Measurements from ENCODE around the gene CLNK. TPM values are rescaled to one million over a fixed set of nuclear protein-coding genes. Genes with fewer than 3 reads are reported as not detected.

Gene CLNK
- total and polyA plus RNA-seq, 12 donors: 0.07 to 0.35 (median 0.26) TPM; not detected in 9

DNA sequence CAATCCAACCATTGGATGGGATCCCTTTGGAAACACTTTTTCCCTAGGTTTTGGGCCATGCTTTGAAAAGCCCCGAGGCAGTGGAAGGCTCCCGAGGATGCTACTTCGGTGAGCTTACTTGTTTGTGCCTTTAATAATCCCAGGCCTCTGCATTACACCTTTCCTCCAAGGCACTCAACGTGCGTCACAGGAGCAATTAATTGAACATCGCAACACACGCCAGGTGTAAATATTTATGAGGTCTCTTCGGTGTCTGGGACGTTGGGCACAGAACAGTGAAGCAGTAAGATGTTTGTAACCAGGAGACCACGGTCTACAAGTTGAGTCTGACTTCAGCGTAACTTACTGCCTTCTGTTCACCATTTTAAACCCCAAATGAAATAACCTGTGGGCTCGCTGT lies 97.3 kb downstream of the CLNK start:
- Histone ChIP-seq H3K36me3 (replicated peaks in 1 of 2) (no peaks in the 10 kb centered on the region), H3K27ac (no peak overlapping the region), H3K9me3 (replicated peaks in 1 of 3) (no peaks in the 10 kb centered on the region), H3K4me1 (replicated peaks in 1 of 2) (no peaks in the 10 kb centered on the region), H3K27me3 (no peaks in the 10 kb centered on the region), H3K4me3 (no peak overlapping the region)
- DNase-seq: no peak
- intact Hi-C loops (cut with DNase I): no loop called here
- 91 to 96% (median 93%) methylated on average over 12 of the region's 12 CpGs for WGBS, 4 donors
- TF ChIP-seq POLR2A (IDR thresholded peaks at IDR 0.05): no peak
- TF ChIP-seq, protein P1, sequence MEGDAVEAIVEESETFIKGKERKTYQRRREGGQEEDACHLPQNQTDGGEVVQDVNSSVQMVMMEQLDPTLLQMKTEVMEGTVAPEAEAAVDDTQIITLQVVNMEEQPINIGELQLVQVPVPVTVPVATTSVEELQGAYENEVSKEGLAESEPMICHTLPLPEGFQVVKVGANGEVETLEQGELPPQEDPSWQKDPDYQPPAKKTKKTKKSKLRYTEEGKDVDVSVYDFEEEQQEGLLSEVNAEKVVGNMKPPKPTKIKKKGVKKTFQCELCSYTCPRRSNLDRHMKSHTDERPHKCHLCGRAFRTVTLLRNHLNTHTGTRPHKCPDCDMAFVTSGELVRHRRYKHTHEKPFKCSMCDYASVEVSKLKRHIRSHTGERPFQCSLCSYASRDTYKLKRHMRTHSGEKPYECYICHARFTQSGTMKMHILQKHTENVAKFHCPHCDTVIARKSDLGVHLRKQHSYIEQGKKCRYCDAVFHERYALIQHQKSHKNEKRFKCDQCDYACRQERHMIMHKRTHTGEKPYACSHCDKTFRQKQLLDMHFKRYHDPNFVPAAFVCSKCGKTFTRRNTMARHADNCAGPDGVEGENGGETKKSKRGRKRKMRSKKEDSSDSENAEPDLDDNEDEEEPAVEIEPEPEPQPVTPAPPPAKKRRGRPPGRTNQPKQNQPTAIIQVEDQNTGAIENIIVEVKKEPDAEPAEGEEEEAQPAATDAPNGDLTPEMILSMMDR (IDR thresholded peaks at IDR 0.05): no peak

DNA sequence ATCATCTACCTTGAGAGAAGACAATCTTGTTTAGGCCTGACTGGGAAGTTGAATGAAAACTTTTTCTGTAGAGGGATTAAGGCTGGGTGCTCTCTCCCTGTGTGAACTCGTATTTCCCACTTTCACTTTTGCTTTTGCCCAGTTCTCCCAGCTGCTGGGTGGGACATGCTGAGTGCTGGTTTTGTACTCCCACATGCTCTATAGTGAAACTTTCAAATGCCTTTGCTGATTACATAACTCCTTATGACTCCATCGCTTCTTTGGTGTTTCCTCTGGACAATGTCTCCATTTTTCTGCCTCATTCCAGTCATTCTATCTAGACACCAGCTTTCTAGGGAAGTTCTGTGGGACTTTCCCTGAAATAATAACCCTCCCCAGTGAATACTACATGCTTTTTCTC lies 100.5 kb downstream of the CLNK start:
- DNase-seq: peak in 5 of 7 donors; percentile 21 to 56 (median 30)
- Histone ChIP-seq H3K27ac (no peak overlapping the region), H3K36me3 (replicated peaks in 1 of 2) (no peaks in the 10 kb centered on the region), H3K4me3 (peak overlapping the region in 1 of 4 donors; percentile 4), H3K9me3 (replicated peaks in 1 of 3) (no peaks in the 10 kb centered on the region), H3K4me1 (replicated peaks in 1 of 2) (no peaks in the 10 kb centered on the region), H3K27me3 (no peaks in the 10 kb centered on the region)
- 18 to 34% (median 20%) methylated on average over 2 of the region's 2 CpGs for WGBS, 4 donors
- intact Hi-C loops (cut with DNase I): loop anchor here in 1 of 2 donors (5.0 kb wide), 1 partner anchor 843 kb away; the partner anchor contains the start of gene HS3ST1
- TF ChIP-seq POLR2A (IDR thresholded peaks at IDR 0.05): no peak
- TF ChIP-seq, protein P1 (IDR thresholded peaks at IDR 0.05): no peak

DNA sequence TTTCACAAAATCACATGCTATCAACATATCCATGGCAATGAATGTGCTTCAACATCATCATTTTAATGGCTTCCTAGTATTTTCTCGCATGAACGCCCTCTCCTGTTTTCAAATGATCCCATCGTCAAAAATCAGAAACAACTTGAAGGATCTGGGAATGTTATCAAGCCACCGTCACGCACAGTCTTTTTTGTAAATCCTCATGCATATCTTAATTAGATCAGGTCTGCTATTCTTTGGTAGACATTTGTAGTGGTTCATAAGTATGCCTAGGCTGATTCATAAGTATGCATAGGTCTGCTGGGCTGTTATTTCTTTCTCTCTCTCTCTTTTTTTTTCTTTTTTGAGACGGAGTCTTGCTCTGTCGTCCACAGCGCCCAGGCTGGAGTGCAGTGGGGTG lies 101.6 kb downstream of the CLNK start:
- WGBS, 4 donors: 89 to 93% (median 92%) methylated on average over 7 to 8 of the region's 8 CpGs
- Histone ChIP-seq H3K27me3 (no peaks in the 10 kb centered on the region), H3K27ac (no peak overlapping the region), H3K4me3 (no peak overlapping the region), H3K36me3 (replicated peaks in 1 of 2) (no peaks in the 10 kb centered on the region), H3K9me3 (replicated peaks in 1 of 3) (no peaks in the 10 kb centered on the region), H3K4me1 (replicated peaks in 1 of 2) (no peaks in the 10 kb centered on the region)
- intact Hi-C loops (cut with DNase I): loop anchor here in 1 of 2 donors (5.0 kb wide), 1 partner anchor 844 kb away; the partner anchor contains the start of gene HS3ST1
- TF ChIP-seq, protein P1 (IDR thresholded peaks at IDR 0.05): no peak
- no peak for TF ChIP-seq POLR2A (IDR thresholded peaks at IDR 0.05)
- DNase-seq: no peak

DNA sequence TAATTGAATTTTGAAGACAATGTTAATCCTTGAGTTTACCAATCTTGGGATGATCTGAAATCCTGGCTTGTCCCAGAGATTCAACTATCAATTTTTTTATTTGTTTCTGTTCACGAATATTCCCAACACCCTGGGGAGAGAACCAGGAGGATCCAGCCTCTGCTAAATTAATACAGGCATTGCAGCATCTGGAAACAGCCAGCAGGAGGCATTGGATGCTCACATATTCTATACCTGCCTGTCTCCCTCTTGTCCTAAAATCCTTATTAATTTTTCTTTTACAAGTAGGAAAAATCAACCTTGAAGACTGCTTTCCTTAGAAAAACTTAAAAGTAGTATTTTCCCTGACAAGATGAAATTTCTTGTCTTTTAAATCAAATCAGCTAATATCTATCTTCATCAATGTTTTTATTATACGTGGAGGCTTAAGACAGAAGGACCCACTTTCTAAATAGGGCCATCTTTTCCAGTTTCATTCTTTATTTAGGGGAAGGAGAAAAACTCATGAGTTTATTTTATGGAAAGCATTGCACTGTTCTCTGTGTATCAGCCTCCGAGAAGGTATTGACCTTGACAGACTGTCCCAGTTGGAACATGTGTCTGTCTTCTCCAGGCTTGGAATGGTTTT lies 102.4 kb downstream of the CLNK start:
- no peaks in the 10 kb centered on the region for H3K4me1 ChIP-seq (replicated peaks in 1 of 2)
- no peak overlapping the region for H3K27ac ChIP-seq
- no peak overlapping the region for H3K4me3 ChIP-seq
- peak; percentile 30 to 84 (median 56) for DNase-seq
- no peaks in the 10 kb centered on the region for H3K36me3 ChIP-seq (replicated peaks in 1 of 2)
- 26 to 31% (median 27%) methylated on average over 3 of the region's 3 CpGs for WGBS, 4 donors
- intact Hi-C loops (cut with DNase I): loop anchor here in 1 of 2 donors (5.0 kb wide), 1 partner anchor 845 kb away; the partner anchor contains the start of gene HS3ST1
- no peak for TF ChIP-seq POLR2A (IDR thresholded peaks at IDR 0.05)
- TF ChIP-seq, protein P1 (IDR thresholded peaks at IDR 0.05): peak; percentile 71 to 88 (median 83)
- no peaks in the 10 kb centered on the region for H3K9me3 ChIP-seq (replicated peaks in 1 of 3)
- no peaks in the 10 kb centered on the region for H3K27me3 ChIP-seq
